NCI-H1694 (cell line): ENCODE results near the gene CDC14B.
"Not testable (repeated sequence)": the region's sequence is repeated elsewhere in the genome, so short reads cannot be mapped to it uniquely, and the experiment has no call there.

Experiments used
- DNase-seq: peaks from one replicate; lab custom pipeline; 2025; lab: John Stamatoyannopoulos, UW

The CDC14B gene

DNA sequence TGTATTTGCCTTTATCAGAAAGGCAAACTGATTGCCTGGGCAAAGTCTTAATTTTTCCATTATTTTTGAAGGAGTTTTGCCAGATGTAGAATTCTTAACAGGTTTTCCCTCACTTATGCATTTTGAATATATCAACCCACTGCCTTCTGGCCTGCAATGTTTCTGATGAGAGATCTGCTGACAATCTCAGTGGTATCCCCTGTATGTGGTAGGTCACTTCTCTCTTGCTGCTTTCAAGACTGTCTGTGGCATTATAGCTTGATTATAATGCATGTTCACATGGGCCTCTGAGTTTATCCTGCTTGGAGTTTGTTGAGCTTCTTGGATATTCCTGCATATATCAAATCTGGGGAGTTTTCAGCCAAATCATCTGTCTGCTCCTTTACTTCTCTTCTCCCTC is 87.5 kb downstream of the CDC14B start:
- DNase-seq = no peak

DNA sequence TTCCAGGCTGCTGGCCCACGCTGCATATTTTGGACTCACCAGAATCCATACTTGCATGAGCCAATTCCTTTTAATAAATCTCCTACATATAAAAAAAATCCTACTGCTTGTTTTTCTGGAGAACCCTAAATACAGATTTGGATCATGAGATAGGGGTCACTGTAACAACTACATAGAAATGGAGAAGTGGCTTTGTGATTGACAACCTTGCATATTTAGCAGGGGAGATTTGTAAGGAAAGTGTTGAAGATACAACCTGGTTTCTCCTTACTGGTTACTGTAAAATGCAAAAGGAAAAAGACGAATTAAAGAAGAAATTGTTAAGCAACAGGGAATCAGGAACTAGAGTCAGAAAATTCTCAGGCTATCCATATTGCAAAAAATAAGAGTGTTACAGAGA is 94.9 kb downstream of the CDC14B start:
- no peak for DNase-seq

DNA sequence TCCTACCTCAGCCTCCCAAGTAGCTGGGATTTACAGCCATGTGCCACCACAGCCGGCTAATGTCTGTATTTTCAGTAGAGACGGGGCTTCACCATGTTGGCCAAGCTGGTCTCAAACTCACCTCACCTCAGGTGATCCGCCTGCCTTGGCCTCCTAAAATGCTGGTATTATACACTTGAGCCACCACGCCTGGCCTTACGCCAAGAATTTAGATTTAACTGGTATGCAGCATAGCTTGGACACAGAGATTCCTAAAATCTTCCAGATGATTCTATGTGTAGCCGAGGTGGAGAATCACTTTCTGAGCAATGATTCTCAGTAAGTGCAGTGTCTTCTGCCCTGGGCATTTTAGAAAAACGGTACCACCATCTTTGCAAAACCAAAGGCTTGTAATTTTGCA is 95.6 kb downstream of the CDC14B start:
- DNase-seq = no peak

DNA sequence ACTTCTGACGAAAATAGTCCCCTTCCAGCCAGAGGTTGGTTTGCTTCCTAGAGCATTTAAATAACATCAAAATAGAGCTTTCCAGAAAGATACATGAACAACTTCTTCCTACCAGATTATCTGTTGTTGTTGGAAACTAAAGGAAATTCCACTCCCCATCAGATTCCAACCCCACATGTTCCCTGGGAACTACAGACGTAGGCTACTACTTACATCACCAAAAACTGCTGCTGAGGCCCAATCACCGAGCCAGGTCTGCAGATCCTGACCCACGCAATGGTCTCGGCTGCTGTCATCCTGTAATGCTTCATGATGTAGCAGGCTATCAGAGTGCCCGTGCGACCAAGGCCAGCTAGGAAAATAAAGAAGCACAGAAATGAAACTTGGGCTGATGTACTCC is 96.3 kb downstream of the CDC14B start:
- no peak for DNase-seq

DNA sequence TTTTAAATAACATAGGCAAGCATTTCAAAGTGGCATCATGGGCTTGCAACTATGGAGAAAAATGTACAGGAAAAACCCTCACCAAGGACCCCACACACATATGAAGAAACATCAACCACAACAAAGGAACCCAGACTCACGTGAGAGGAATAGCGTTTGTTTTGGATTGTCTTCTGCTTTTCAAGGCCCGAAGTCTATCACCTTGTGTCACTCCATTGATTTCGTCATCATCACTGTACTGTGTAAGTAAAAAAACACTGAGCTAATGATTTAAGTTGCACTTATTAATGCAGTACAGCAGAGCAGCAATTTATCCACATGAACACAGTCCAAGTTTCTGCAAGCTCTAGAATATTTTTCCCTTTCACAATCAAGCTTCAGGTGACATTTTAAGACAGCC is 97.3 kb downstream of the CDC14B start:
- no peak for DNase-seq

DNA sequence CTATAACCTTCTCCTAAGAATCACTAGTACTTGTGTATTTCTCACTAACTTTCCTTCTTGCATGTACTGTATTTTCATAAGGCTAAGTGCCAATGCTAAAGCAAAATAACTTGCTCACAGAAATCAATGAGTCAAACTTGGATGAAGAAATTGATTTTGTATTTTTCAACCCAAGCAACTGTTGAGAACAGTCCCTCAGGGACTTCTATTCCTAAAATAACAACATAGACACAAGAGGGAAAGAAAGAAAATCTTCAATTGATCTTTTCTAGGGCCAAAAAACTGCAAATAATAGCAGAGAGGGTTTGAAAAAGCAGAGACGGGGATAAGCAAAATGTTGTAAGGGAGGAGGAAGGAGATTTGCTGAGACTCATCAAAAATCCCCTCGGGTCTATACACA is 99.9 kb downstream of the CDC14B start:
- DNase-seq = no peak

DNA sequence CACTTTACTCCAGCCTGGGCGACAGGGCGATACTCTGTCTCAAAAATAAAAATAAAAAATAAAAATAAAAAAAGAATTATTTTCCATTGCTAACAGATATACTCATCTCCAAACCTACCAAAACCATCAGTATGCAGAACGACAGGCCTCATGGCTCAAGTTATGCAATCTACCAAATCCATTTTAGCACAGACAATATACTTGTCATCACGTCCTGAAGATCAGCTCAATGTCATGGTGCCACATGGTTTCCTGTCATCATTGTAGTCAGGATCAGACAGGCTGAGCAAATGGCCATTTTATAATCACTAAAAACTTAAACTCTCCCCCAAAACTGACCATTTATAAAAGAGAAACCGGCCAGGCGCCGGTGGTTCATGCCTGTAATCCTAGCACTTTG is 100.5 kb downstream of the CDC14B start:
- DNase-seq = no peak

DNA sequence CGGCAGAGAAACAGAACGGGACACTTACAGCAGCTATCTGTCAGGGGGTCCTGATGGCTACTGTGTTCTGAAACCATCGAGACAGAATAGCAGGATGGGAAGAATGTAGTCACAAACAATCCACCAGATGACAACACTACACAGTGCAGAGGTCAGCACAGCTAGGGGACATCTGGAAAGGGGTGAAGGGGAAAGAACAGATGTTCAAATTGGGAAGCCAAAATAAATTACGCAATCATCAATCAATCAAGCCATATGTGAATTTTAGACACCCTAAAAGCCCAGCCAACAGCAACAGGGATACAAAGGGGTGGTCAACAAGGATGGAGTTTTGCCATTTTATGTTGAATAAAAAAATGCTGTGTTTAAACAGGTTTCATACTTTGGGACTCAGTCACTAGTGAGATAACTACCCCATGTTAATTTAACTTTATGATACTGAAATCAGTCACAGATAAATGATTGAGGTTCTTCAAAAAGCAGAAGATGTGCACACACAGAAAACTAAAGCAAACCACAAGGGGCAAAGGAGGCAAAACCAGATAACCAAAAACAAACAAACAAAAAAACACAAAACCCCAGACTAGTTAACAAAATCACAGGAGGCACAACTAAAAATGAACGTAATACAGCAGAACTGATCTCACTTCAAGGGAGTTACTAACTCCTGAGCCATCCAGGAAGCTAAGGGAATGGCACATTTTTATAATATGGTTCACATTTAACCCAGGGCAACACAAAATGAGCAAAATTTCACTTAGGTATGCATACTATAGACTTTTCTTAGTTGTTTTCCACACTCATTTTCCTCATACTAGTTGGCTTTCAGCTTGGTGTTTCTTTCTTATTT is 103.8 kb downstream of the CDC14B start:
- no peak for DNase-seq

DNA sequence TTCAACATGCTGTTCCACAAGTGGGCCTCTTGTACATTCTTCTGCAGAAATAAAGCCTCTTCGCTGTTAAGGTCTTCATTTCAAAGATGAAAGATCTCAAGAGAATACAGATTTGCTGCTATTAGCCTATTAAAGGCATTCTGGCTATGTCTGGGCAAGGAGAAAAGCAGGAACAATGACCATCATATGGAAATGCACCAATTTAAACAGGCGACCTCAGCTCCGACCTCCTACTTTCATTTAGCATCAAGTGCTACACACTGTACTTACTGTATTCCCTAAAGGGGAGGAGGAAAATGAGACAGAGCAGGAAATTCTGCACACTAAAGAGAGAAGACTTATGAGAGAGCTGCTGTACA is 104.9 kb downstream of the CDC14B start:
- DNase-seq = no peak

DNA sequence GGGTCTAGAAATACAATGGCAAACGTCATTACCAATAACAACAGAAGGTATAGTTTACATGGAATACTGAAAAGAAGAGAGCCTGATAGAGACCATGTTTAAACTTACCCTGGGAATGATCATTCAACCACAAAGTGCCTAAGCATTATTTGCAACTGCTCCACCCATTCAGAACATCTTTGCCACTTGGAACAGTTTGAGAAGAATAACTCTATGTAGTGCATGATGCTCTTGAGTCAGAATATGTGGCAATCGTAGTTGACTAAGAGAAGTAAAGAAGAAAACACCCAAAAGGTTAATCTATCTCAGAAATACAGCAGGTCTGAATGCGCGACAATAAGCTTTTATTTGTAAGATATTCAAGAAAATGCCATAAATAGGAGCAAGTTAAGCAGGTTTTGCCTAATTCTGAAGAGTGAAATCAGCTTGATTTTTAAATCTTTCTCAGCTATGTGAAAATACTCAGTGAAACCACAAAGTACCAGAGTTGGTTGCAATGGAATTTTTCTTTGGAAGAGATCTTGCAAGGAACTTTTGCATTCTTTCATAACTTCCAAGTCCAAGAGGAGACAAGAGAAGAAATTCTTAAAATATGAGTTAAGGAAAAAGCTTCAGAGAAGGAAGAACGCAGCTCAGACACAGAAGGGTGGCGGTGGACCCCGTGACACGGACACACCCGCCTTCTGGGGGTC is 105.4 kb downstream of the CDC14B start:
- DNase-seq = no peak

DNA sequence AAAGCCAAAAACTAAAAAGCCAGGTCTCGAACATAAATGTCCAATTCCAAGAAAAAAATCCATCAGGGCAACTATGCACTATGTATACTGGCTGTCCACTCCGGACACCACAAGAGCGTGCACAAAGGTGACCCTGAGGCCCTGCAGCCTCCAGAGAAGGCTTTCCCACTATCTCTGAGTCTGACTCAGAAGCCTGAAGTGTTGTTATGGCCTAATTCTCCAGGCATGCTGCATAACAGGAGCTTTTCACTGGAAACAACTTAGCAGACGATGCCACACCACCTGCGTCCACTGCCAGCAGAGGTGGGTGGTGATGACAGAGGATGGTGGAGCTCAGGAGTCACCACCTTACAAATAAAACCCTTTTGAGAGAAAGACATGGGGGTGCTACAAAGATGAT is 106.0 kb downstream of the CDC14B start:
- no peak for DNase-seq

DNA sequence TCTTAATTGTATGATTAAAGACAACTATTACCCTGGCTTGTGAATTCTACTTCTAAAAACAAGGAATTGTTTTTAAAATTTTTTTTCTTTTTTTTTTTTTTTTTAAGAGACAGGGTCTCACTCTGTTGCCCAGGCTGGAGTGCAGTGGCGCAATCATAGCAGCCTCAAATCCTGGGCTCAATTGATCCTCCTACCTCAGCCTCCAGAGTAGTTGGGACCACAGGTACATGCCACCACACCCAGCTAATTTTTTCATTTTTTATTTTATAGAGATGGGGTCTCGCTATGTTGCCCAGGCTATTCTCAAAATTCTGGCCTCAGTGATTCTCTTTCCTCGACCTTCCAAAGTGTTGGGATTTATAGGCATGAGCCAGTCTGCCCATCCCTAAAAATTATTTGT is 107.4 kb downstream of the CDC14B start:
- no peak for DNase-seq

DNA sequence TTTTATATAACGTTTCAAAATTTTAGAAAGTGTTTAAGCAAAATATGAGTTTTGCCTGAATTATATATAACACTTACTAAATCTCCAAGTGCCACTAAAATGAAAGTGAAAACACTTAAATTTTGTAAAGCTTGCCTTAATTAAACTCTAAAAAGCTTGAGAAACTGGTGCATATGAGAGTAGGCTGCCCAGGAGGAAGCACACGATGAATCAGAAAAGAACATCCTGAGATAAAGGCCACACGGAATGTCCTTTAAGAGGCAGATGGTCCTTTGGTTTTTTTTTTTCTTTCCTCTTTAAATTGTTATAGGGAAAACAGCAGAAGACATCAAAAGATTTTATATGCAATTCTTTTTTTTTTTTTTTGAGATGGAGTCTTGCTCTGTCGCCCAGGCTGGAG is 109.4 kb downstream of the CDC14B start:
- DNase-seq = no peak

DNA sequence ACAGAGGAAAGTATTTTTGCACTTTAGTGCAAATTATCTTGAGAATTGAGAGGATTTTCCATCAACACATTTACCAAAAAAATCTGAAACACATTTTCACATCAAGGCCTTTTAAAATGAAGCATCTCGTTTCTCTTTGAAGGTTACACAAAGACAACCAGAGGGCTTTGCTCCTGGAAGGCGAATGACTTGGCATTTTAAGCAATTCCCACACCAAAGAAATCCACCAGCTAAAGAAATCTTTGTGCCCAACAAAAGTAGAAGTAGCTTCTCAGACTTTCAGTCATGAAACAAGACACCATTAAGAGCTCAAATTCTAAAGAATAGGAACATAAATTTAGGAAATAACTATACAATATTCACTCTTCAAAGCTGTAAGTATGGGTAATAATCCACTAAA is 109.8 kb downstream of the CDC14B start:
- DNase-seq = no peak

DNA sequence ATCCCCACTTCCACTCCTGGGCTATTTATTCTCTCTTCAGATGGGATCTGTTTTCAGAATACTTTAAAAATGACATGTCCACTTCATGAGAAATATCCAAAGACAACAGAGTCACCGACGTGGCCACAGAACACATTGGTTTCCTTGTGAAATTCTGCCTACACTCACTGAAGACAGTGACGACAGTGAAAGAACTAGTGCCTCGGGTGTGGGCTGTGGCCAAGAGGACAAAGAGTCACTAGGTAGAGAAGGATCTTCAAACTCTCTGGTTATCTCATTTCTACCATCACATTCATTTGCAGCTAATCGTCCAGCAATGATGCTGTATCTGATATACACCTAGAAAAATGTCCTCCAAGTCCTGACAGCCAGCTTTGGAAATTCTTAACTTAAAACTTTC is 110.6 kb downstream of the CDC14B start:
- DNase-seq = no peak

DNA sequence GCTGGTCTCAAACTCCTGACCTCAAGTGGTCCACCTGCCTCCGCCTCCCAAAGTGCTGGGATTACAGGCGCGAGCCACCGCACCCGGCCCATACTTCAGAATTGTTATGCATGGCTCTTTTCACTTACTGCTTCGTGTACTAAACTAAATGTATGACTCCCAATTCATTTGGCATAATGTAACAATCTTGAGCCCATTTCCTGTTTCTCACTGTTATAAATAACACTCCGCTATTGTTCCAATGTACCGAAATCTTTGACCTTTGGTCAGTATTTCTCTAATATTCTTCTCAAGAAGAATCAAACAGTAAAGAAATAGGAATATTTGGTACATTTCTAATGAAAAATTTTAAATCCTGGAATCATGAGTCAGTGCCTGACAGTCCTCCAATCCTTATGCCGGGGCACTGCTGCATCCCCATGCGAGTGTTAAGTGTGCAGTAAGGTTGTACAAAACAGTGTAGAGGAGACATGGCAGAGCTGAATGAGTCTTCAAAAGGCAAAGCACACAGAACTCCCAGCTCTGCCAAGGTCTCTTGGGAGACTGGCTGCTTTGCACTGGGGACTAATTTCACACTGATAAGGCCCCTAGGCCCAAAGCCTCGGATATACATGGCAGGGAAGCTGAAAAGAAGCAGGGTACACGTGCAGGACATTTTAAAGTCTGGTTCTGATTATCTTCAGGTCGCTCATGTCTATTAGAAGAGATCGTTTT is 111.3 kb downstream of the CDC14B start:
- DNase-seq = no peak

DNA sequence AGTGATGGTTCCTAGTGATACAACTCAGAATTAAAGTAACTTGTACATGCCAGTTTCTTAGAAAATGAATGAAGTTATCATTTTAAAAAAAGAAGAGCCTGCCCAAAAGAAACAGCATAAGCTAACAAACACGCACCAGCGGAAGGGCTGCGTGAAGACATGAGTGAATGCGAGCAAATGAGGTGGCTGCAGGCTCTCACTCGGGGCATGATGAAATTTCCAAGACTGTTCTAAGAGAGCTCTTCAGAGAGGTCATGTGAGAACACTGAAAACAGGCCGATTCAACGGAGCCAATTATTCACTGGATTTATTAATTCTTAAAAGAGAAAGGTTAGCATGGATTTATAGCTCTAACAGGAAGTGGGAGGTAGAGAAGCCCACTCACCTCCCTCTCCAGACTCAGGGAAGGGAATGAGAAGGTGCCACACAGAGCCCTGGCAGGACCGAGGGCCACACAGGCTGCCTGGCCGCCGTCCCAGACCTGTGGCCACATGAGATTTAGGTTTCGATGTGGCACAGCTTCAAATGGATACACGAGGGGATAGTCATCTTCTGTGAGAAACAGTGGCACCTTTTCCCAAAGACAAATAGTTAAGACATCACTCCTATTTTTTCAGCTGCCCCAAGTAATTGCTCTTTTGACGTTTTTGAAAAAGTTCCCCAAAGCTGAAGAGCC is 114.2 kb downstream of the CDC14B start:
- DNase-seq = no peak

DNA sequence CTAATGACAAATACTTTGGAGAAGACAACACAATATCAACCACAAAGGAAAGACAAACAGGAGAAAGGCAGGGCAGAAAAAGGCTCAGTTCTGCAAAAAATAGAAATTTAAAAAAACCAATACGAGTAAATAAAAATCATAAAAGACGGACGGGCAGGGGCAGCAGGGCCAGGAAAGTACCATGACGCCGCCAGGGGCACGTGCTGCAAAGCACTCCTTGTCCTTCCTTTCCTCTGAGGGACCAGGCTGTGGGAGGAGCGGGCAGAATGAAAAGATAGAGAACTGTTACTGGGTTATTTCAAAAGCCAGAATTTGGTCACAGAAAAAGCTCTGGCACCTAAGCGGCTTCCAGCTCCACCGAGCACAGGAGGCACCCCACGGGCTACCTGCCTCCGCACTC is 115.7 kb downstream of the CDC14B start:
- DNase-seq = no peak

DNA sequence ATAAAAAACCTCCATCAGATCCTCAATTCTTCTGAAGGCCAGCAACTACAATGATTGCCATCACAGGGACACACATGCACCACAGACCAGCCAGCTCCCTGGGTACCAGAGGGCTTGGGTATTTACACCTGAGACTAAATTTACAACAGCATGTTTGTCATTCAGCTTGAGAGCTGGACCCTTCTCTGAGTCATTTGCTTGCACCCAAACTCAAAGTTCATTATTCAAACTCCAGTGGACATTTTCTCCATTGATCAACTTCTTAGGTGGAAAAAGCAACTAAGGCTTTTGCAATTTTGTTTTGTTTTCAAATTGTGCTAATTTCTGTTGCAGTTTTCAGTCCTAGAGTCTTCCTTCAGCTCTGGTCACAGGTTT is 116.3 kb downstream of the CDC14B start:
- DNase-seq = not testable (repeated sequence)

DNA sequence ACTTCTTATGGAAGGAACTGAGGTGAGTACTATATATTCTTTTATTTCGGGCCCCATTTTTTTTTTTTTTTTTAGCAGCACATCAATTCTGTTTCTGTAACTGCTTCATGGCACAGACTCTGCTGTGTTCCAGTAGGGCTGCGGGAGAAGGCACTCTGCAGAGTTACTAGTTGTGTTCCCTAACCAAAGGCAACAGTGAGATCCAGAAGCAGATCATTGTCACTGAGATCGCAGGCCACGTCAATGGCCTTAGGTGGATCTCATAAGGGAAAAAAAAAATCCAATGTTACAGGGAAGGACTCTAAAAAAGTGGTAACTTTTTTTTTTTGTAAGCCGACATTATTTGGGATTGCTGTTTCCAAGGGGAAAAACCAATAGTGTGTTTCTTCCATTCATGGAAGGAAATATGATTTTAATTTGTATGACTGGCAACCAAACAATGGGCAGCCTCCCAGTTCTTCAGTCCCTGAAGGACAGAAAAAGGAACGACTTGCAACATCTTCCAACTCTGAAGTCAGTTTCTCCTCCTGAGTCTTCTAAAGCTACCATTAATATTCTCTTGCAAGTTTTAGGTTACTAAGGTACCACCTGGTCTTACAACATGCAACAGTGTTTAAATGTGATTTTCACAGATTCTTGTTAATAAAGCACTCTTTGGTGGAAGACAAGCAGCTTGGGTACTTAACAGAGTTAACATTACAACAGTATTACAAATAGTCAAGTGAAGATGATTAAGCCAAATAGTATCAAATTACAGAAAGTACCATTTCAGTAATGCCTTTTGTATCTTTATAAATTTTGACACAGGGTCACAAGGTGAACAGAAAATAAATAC is 116.9 kb downstream of the CDC14B start:
- DNase-seq = no peak

DNA sequence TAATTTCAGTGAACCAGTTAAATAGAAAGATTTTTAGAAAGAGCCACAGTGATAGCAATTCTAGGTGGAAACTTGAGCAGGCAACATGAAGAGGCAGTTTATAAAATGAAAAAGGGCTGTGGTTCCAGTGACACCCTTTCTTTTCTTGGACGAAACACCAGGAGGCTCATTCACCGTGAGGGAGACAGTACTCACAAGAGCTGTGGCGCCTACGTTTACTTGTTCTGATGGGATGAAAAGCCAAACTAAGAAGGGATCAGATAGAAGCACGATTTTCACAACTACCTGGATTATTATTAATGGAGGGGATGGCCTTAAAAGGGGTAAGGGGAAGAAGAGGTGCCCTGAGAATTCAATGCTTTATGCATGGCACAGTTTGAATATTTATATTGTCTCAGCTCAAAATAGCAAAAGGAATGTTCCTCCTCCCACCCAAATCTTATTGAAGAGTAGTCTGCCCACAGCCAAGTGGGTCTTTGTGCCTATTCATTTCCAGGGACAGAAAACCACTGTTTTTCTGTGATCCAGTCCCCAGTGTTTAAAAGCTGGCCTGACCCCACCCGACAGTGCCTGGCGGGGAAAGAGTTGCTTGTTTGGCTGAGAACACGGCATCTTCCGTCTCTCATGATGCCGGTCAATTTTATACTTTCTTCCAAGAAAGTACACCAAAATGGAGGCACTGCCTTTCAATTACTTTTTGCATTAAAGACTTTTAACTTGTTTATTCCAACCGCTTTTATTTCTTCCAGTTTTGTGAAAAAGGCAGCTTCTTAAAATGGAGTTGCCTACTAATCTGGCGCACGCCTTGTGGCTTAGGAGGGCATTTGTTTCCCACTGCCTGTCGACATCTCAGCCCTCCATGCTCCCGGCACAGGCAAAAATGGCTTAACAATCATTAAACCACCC is 117.8 kb downstream of the CDC14B start:
- no peak for DNase-seq
